ENCODE data around the gene HBA2. TPM values are rescaled to one million over a fixed set of nuclear protein-coding genes. Genes with fewer than 3 reads are reported as not detected.

Gene HBA2
- 1.9 and 48.0 TPM in 2 replicates for polyA plus RNA-seq

DNA sequence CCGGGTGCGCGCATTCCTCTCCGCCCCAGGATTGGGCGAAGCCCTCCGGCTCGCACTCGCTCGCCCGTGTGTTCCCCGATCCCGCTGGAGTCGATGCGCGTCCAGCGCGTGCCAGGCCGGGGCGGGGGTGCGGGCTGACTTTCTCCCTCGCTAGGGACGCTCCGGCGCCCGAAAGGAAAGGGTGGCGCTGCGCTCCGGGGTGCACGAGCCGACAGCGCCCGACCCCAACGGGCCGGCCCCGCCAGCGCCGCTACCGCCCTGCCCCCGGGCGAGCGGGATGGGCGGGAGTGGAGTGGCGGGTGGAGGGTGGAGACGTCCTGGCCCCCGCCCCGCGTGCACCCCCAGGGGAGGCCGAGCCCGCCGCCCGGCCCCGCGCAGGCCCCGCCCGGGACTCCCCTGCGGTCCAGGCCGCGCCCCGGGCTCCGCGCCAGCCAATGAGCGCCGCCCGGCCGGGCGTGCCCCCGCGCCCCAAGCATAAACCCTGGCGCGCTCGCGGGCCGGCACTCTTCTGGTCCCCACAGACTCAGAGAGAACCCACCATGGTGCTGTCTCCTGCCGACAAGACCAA lies at the start of gene HBA2:
Gene HBA2 (plus strand): TSS at position 503 of the 568 bp plus-strand sequence. CDS start 37 bp downstream, at position 540.

DNA sequence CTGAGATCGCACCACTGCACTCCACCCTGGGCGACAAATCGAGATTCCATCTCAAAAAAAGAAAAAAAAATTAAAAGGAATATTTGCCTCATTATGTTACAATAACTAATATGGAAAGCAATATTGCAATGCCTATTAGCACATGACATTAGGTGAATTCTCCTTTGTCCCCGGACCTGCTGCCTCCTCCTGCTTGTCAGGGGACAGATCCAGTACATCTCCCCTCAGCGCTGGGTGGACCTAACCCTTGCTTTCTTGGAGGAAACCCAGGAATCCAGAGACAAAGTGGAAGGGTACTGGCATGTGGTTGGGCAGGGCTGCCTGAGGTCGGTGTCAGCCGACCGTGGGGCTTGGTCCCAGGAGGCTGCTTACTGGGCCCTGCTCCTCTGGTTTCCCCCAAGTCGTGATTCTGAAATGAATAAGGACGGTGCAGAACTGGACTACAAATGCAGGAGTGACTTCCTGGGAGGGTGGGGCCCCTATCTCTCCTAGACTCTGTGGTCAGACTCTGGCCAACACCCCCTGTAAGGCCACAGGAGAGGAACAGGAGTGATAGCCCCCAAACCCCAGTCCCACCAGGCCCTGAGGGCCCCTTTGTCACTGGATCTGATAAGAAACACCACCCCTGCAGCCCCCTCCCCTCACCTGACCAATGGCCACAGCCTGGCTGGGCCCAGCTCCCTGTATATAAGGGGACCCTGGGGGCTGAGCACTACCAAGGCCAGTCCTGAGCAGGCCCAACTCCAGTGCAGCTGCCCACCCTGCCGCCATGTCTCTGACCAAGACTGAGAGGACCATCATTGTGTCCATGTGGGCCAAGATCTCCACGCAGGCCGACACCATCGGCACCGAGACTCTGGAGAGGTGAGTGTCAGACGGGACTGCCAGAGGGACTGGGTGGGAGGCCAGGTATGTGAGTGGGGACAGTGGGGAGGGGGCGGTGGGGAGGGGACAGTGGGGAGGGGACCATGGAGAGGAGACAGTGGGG lies 20.2 kb upstream of the HBA2 start, which contains the start of gene HBZ:
Gene HBZ (plus strand): TSS at position 504 of the 988 bp plus-strand sequence. CDS start 266 bp downstream, at position 770.

DNA sequence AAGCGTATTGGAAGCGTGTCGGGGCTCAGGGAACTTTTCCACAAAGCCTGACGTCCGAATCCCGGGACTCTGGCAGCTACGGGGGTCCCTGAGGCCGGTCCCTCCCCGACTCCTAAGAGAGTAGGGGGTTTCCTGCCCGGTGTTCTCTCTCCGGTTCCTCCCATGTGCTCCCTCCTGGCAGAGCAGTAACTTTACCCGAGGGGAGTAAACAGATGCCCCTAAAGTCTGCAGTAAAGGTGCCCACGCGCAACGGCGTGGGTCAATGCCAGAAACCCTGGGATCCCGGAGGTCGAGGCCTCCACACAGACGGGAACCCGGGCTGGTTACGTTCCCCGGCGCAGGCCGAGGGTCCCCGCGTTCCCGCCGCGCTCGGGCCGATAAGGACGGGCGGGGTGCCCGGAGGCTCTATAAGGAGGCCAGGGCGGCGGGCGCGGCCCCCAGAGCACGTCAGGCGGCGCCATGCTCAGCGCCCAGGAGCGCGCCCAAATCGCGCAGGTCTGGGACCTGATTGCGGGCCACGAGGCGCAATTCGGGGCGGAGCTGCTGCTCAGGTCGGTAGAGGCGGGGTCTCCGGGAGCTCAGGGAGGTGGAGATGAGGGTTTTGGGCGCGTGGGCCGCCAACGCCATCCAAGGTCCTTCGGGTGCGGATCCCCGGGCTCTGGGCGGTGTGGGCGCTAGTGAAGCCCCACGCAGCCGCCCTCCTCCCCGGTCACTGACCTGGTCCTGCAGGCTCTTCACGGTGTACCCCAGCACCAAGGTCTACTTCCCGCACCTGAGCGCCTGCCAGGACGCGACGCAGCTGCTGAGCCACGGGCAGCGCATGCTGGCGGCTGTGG lies 6.9 kb upstream of the HBA2 start, which contains the start of gene HBM:
Gene HBM (plus strand): TSS at position 440 of the 836 bp plus-strand sequence. CDS start 20 bp downstream, at position 460.

DNA sequence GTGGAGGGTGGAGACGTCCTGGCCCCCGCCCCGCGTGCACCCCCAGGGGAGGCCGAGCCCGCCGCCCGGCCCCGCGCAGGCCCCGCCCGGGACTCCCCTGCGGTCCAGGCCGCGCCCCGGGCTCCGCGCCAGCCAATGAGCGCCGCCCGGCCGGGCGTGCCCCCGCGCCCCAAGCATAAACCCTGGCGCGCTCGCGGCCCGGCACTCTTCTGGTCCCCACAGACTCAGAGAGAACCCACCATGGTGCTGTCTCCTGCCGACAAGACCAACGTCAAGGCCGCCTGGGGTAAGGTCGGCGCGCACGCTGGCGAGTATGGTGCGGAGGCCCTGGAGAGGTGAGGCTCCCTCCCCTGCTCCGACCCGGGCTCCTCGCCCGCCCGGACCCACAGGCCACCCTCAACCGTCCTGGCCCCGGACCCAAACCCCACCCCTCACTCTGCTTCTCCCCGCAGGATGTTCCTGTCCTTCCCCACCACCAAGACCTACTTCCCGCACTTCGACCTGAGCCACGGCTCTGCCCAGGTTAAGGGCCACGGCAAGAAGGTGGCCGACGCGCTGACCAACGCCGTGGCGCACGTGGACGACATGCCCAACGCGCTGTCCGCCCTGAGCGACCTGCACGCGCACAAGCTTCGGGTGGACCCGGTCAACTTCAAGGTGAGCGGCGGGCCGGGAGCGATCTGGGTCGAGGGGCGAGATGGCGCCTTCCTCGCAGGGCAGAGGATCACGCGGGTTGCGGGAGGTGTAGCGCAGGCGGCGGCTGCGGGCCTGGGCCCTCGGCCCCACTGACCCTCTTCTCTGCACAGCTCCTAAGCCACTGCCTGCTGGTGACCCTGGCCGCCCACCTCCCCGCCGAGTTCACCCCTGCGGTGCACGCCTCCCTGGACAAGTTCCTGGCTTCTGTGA lies 4.1 kb downstream of the HBA2 start, which contains the start of gene HBA1:
Gene HBA1 (plus strand): TSS at position 204 of the 906 bp plus-strand sequence. CDS start 37 bp downstream, at position 241.

DNA sequence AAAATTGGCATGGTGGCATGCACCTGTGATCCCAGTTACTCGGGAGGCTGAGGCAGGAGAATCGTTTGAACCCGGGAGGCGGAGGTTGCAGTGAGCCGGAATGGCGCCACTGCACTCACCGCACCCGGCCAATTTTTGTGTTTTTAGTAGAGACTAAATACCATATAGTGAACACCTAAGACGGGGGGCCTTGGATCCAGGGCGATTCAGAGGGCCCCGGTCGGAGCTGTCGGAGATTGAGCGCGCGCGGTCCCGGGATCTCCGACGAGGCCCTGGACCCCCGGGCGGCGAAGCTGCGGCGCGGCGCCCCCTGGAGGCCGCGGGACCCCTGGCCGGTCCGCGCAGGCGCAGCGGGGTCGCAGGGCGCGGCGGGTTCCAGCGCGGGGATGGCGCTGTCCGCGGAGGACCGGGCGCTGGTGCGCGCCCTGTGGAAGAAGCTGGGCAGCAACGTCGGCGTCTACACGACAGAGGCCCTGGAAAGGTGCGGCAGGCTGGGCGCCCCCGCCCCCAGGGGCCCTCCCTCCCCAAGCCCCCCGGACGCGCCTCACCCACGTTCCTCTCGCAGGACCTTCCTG lies 7.5 kb downstream of the HBA2 start, which contains the start of gene HBQ1:
Gene HBQ1 (plus strand): TSS at position 359 of the 575 bp plus-strand sequence. CDS start 28 bp downstream, at position 387.

Other genes starting within 250 kb of the HBA2 start
- gene POLR3K, start 119.3 kb upstream of the HBA2 start, polyA plus RNA-seq = 59.0 and 90.8 TPM in 2 replicates
- 61.9 and 74.7 TPM in 2 replicates for gene SNRNP25, start 119.0 kb upstream of the HBA2 start, polyA plus RNA-seq
- gene RHBDF1, start 100.2 kb upstream of the HBA2 start, polyA plus RNA-seq = 0.64 and 1.5 TPM in 2 replicates
- 2.1 and 5.7 TPM in 2 replicates for gene MPG, start 94.7 kb upstream of the HBA2 start, polyA plus RNA-seq
- gene NPRL3, start 34.2 kb upstream of the HBA2 start, polyA plus RNA-seq = 1.3 and 2.8 TPM in 2 replicates
- not detected in 2 replicates for gene HBZ, start 20.2 kb upstream of the HBA2 start, polyA plus RNA-seq
- gene HBM, start 6.9 kb upstream of the HBA2 start, polyA plus RNA-seq = 0.55 TPM in 1 of 2 replicates, not detected in the other
- gene HBA1, start 3.8 kb downstream of the HBA2 start, polyA plus RNA-seq = 99.3 and 127 TPM in 2 replicates
- 2.3 and 4.8 TPM in 2 replicates for gene HBQ1, start 7.6 kb downstream of the HBA2 start, polyA plus RNA-seq
- 17.1 and 24.7 TPM in 2 replicates for gene LUC7L, start 56.6 kb downstream of the HBA2 start, polyA plus RNA-seq
- 6.5 and 10.2 TPM in 2 replicates for gene FAM234A, start 61.9 kb downstream of the HBA2 start, polyA plus RNA-seq
- gene RGS11, start 103.1 kb downstream of the HBA2 start, polyA plus RNA-seq = 2.8 and 2.9 TPM in 2 replicates
- 2.6 and 15.2 TPM in 2 replicates for gene ARHGDIG, start 107.7 kb downstream of the HBA2 start, polyA plus RNA-seq
- 4.0 TPM in 1 of 2 replicates, not detected in the other for gene PDIA2, start 110.3 kb downstream of the HBA2 start, polyA plus RNA-seq
- gene AXIN1, start 179.8 kb downstream of the HBA2 start, polyA plus RNA-seq = 0.25 and 0.26 TPM in 2 replicates
- 10.1 and 15.9 TPM in 2 replicates for gene MRPL28, start 197.7 kb downstream of the HBA2 start, polyA plus RNA-seq
- gene PGAP6, start 209.1 kb downstream of the HBA2 start, polyA plus RNA-seq = 0.07 and 0.27 TPM in 2 replicates
- 3.8 and 4.8 TPM in 2 replicates for gene NME4, start 224.3 kb downstream of the HBA2 start, polyA plus RNA-seq
- gene DECR2, start 229.0 kb downstream of the HBA2 start, polyA plus RNA-seq = 3.3 and 5.9 TPM in 2 replicates

Data from Purkinje cell (primary cell).